ENCODE data around the gene PGK1.
"Not testable (repeated sequence)": the region's sequence is repeated elsewhere in the genome, so short reads cannot be mapped to it uniquely, and the experiment has no call there.

PGK1 gene

DNA sequence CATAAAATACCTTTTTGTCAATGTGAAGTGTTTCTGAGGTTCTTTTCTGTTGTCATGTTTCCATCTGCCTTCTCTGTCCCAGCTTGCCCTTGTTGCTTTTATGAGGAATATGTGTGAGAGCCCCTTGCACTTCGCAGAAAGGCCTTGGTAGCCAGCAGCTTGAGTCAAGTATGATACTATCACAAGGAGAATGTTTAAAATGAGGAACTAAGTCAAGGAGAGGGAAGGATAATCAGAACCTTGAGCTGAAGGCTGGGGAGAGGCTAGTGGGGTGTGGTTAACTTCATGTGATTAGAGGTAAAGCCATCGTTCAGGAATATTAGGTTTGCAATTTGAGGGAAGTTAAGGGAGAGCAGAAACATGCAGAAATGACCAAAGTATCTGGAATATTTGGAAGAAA lies 12.7 kb downstream of the PGK1 start:
- no peak for DNase-seq

GRCh38 chrX:78118628-78119027 lies 14.6 kb downstream of the PGK1 start:
- DNase-seq: no peak

GRCh38 chrX:78119521-78120227 lies 15.6 kb downstream of the PGK1 start:
- DNase-seq: no peak

- no peak for DNase-seq
These were observed 19.1 kb downstream of the PGK1 start for GRCh38 chrX:78123190-78123589.

DNA sequence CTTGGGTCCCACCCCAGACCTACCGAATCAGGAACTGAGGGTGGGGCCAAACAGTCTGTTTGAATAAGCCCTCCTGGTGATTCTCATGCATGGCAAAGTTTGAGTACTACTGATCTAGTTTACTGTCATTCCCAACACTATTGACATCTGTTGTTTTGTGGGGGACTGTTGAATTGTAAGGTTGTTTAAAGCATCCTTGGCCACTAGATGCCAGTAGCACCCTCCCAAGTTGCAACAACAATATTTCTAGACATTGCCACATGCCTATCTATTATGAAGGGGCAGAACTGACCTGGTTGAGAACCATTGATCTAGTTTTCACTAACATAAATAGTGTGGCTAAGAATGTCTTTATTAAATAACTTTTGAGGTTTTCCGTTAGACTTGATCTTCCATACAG lies 20.3 kb downstream of the PGK1 start:
- DNase-seq: no peak

DNA sequence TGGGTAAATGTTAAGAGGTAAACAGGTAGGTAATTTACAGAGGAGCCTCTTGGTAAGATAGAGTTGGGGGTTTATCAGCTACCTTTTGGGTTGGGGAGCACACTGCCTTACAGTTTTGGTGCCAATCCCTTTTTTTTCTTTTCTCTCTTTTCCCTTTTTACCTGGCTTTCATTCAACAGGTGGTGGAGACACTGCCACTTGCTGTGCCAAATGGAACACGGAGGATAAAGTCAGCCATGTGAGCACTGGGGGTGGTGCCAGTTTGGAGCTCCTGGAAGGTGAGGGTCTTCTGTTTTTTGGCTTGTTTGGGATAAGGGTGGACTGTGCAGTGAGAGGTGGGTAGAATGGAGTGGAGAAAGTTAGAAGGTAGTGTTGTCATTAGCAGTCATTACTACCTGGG lies 21.1 kb downstream of the PGK1 start:
- DNase-seq: no peak

- not testable (repeated sequence) for DNase-seq
These were observed 21.7 kb downstream of the PGK1 start for GRCh38 chrX:78125781-78126180.

GRCh38 chrX:78129714-78130113 lies 25.7 kb downstream of the PGK1 start:
- no peak for DNase-seq

DNA sequence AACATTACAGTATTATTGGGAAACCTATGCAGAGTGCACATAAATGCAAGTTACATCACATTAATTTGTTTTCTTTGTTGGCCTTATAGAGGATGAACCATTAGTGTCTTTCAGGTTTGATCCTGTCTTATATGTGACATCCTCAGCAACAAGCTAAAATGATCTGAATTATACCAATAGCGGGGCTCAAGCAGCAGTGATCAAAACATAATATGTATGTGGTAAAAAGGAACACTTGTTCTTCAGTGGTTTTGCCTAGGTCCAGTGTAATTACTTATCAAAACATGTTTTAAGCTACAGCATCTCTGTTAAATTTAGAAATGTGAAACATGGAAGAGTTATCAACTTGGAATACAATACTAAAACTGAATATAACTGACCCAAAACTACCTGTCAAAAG lies 26.3 kb downstream of the PGK1 start:
- no peak for DNase-seq

GRCh38 chrX:78131117-78131516 lies 27.1 kb downstream of the PGK1 start:
- no peak for DNase-seq

- DNase-seq: no peak
These were observed 29.4 kb downstream of the PGK1 start for GRCh38 chrX:78133238-78133960.

DNA sequence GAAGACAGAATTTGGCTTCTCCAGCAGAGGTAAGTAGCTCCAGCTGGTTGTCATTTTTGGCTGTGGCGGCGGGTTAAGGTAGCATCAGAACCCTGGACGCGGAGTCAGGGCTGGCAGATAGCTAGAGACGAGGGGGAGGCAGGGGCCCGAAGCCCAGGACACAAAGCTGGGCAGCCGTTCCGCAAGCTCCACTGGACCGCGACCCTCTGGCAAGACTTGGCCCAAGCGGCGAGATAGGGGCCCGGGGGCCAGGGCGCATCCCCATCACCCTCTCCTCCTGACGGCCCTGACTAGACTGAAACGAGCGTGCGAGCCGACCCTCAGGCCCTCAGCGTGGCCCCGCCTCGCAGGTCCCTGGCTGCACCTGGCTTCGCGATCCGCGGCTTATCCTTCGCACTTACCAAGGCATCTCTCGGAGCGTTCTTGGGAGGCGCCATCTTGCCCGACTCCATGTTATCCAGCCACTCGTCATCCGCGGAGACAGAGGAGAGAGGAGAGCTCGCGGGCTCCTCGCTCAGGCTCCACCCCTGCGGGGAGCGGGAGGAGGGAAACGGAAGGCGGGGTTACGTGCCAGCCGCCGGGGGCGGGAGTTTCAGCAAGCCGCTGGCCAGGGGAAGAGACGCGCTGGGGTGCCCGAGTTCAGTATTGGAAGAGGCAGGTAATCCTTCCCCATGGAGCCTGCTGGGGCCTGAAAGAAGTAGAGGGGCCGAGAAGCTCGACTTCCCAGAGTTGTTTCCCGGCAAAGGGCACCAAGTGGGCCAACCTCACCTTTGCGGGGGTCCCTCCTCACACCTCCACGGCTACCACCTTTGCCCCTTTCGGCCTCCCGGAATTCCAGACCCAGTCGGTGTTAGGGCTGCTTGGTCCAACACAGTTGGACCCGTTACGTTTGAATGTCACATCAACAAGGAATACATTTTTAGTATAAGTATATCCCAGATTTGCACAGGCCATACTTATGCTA lies 35.4 kb downstream of the PGK1 start, which contains the start of gene TAF9B:
Gene TAF9B (minus strand): TSS at position 491 of the 964 bp plus-strand sequence. CDS start 39 bp downstream, at position 452.
- peak; percentile 68 for DNase-seq

DNA sequence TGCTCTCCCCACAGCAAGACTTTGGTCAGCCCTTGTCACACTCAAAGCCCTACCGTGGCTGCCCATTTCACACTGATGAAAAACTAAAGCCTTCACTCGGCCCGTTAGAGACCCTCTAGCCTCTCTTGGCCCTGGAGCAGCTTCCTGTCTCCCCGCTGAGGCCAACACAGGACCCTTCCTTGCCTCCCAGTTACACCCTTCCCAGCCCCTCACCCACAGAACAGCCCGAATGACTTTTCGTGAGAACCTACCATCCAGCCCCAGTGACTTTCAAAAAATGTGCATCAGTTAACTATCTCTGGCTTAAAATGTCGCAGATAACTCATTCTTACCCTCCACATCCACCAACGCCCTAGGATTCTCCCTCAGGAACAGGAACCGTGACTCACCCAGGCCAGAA lies 36.2 kb downstream of the PGK1 start:
- no peak for DNase-seq

DNA sequence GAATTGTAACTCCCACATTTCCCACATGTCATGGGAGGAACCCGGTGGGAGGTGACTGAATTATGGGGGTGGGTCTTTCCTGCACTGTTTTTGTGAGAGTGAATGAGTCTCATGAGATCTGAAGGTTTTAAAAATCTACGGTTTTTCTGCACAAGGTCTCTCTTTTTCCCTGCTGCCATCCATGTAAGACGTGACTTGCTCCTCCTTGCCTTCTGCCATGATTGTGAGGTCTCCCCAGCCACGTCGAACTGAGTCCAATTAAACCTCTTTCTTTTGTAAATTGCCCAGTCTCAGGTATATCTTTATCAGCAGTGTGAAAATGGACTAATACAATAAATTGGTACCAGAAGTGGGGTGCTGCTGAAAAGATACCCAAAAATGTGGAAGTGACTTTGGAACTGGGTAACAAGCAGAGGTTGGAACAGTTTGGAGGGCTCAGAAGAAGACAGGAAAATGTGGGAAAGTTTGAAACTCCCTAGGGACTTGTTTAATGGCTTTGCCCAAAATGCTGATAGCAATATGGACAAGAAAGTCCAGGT lies 43.0 kb downstream of the PGK1 start:
- DNase-seq: not testable (repeated sequence)

DNA sequence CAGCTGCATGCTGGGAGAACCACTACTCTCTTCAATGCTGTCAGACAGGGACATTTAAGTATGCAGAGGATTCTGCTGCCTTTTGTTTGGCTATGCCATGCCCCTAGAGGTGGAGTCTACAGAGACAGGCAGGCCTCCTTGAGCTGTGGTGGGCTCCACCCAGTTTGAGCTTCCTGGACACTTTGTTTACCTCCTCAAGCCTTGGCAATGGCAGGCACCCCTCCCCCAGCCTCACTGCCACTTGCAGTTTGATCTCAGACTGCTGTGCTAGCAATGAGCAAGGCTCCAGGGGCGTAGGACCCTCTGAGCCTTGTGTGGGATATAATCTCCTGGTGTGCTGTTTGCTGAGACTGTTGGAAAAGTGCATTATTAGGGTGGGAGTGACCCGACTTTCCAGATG lies 53.3 kb downstream of the PGK1 start:
- DNase-seq: not testable (repeated sequence)

GRCh38 chrX:78157846-78158245 lies 53.8 kb downstream of the PGK1 start:
- DNase-seq: not testable (repeated sequence)

- DNase-seq: not testable (repeated sequence)
These were observed 56.7 kb downstream of the PGK1 start for GRCh38 chrX:78160711-78161110.

- not testable (repeated sequence) for DNase-seq
These were observed 59.1 kb downstream of the PGK1 start for GRCh38 chrX:78163175-78163574.

- DNase-seq: no peak
These were observed 61.4 kb downstream of the PGK1 start for GRCh38 chrX:78165425-78165824.

- DNase-seq: no peak
These were observed 64.0 kb downstream of the PGK1 start for GRCh38 chrX:78168065-78168464.
